Activated CD8-positive, alpha-beta memory T cell treated with anti-CD3 and anti-CD28 coated beads, Interleukin-2, amount 50 U/mL, for 4 hours (primary cell): ENCODE measurements around the gene HSPA14.
"Not testable (repeated sequence)": the region's sequence is repeated elsewhere in the genome, so short reads cannot be mapped to it uniquely, and the experiment has no call there.

ENCODE experiments used
- DNase-seq: peaks from one replicate; pipeline ENCODE4 v3.0.0-alpha.2; 2020

The HSPA14 gene

GRCh38 chr10:14837757-14838581 is at the start of gene HSPA14, which contains the start of the genes CDNF and MSANTD7:
Gene HSPA14 (plus strand): TSS chr10:14838306. CDS start chr10:14838403, 97 bp downstream.
Gene CDNF (minus strand): TSS chr10:14838037. CDS start chr10:14837946, 91 bp downstream.
Gene MSANTD7 (plus strand): TSS chr10:14838306. CDS start chr10:14842285, 3,979 bp downstream.
- peak; percentile 99 for DNase-seq

GRCh38 chr10:14798636-14799035 is 39.5 kb upstream of the HSPA14 start:
- DNase-seq: no peak

- DNase-seq: no peak
Observed at GRCh38 chr10:14800397-14800796, 37.7 kb upstream of the HSPA14 start.

GRCh38 chr10:14801723-14802122 is 36.4 kb upstream of the HSPA14 start:
- DNase-seq: no peak

GRCh38 chr10:14803827-14804226 is 34.3 kb upstream of the HSPA14 start:
- DNase-seq: no peak

- DNase-seq: no peak
Observed at GRCh38 chr10:14806318-14806717, 31.8 kb upstream of the HSPA14 start.

- DNase-seq: no peak
Observed at GRCh38 chr10:14810969-14811953, 26.8 kb upstream of the HSPA14 start.

GRCh38 chr10:14812271-14812670 is 25.8 kb upstream of the HSPA14 start:
- no peak for DNase-seq

- no peak for DNase-seq
Observed at GRCh38 chr10:14815681-14816080, 22.4 kb upstream of the HSPA14 start.

- not testable (repeated sequence) for DNase-seq
Observed at GRCh38 chr10:14816717-14817116, 21.4 kb upstream of the HSPA14 start.

- DNase-seq: no peak
Observed at GRCh38 chr10:14820010-14820774, 17.9 kb upstream of the HSPA14 start.

GRCh38 chr10:14820775-14821154 is 17.3 kb upstream of the HSPA14 start:
- no peak for DNase-seq

- DNase-seq: no peak
Observed at GRCh38 chr10:14821635-14822375, 16.3 kb upstream of the HSPA14 start.

- peak; percentile 49 for DNase-seq
Observed at GRCh38 chr10:14822879-14823755, 15.0 kb upstream of the HSPA14 start.

- no peak for DNase-seq
Observed at GRCh38 chr10:14823966-14824365, 14.1 kb upstream of the HSPA14 start.

- DNase-seq: no peak
Observed at GRCh38 chr10:14826076-14826829, 11.9 kb upstream of the HSPA14 start.

GRCh38 chr10:14833106-14833505 is 5.0 kb upstream of the HSPA14 start:
- no peak for DNase-seq

- no peak for DNase-seq
Observed at GRCh38 chr10:14836208-14836607, 1.9 kb upstream of the HSPA14 start.

- no peak for DNase-seq
Observed at GRCh38 chr10:14837003-14837756, 926 bp upstream of the HSPA14 start.
